Esophagus muscularis mucosa (tissue), 4 donors: ENCODE results near the gene SRP14.

ENCODE experiments used
- EP300 ChIP-seq: sonication (generic); formaldehyde crosslinking; IDR thresholded peaks from one replicate; pipeline ENCODE4 v1.6.1; 2017; ENCODE audit warnings: antibody characterized with exemption
- POLR2A ChIP-seq: fragments of 450-650 bp; IDR thresholded peaks from one replicate; pipeline ENCODE4 v1.6.1; 2017; ENCODE audit warnings: antibody characterized with exemption, moderate library complexity, mild to moderate bottlenecking, low read depth
- POLR2AphosphoS5 ChIP-seq, 2 donors: sonication (generic); formaldehyde crosslinking; IDR thresholded peaks; one replicate each; pipeline ENCODE4 v1.6.1; 2017; ENCODE audit warnings: antibody characterized with exemption in 2 of 2
- TF ChIP-seq, protein P1 (sequence below), 3 experiments: fragments of 200-600 bp in 2 of 3; fragments of 450-650 bp in 1 of 3; sonication (generic) in 2 of 3; IDR thresholded peaks; one replicate each; pipeline ENCODE4 v1.5.1; 2017 to 2019; ENCODE audit warnings: antibody characterized with exemption in 3 of 3, mild to moderate bottlenecking in 2 of 3, moderate library complexity in 1 of 3

DNA sequence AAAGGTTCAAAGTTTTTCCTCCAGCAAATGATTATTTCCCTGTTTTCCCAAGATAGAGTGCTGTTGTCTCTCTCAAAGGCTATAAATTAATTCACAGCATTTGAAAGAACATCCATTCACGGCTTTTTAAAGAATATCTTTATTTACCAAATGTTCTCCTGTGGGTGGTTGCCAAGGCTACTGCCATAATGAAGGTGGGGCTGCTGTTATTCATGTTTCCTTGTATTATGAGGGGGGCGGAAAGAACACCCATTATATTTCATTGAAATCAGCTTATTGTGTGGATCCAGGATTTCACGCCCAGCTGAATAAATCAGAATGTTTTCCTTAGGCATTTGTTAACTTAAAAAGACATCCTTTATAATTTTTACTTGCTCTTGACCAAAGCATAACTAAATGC is 10.1 kb downstream of the SRP14 start:
- TF ChIP-seq POLR2AphosphoS5 (IDR thresholded peaks at IDR 0.05) (no peak), POLR2A (no peak), EP300 (no peak)
- TF ChIP-seq, protein P1, sequence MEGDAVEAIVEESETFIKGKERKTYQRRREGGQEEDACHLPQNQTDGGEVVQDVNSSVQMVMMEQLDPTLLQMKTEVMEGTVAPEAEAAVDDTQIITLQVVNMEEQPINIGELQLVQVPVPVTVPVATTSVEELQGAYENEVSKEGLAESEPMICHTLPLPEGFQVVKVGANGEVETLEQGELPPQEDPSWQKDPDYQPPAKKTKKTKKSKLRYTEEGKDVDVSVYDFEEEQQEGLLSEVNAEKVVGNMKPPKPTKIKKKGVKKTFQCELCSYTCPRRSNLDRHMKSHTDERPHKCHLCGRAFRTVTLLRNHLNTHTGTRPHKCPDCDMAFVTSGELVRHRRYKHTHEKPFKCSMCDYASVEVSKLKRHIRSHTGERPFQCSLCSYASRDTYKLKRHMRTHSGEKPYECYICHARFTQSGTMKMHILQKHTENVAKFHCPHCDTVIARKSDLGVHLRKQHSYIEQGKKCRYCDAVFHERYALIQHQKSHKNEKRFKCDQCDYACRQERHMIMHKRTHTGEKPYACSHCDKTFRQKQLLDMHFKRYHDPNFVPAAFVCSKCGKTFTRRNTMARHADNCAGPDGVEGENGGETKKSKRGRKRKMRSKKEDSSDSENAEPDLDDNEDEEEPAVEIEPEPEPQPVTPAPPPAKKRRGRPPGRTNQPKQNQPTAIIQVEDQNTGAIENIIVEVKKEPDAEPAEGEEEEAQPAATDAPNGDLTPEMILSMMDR (IDR thresholded peaks at IDR 0.05) = no peak
